ENCODE results near the gene EEFSEC. TPM values are rescaled to one million over a fixed set of nuclear protein-coding genes. Genes with fewer than 3 reads are reported as not detected.
A peak's percentile ranks its signal among the peaks of the same experiment; 100 is the strongest.

The EEFSEC gene
- total and polyA plus RNA-seq, 2 of the 4 experiments (the other 2 are of a cell fraction) = 4.5 to 9.3 TPM

- Histone ChIP-seq H3K23ac (ENCODE audit: low read depth, low read length) (no peak overlapping the region), H4K91ac (ENCODE audit: insufficient read depth, low read depth, low read length) (no peak overlapping the region), H3K9ac (ENCODE audit: low read depth, low read length) (no peak overlapping the region), H4K5ac (ENCODE audit: low read depth, low read length) (no peak overlapping the region), H3K36me3 (ENCODE audit: control insufficient read depth, insufficient read depth, low read length) (no peaks in the 10 kb centered on the region), H2BK15ac (ENCODE audit: low read depth, low read length) (no peak overlapping the region), H2AK5ac (ENCODE audit: low read depth, low read length) (no peak overlapping the region), H4K20me1 (ENCODE audit: insufficient read depth, low read length) (peaks cover 7% of the 10 kb centered on the region), H3K79me1 (ENCODE audit: low read depth in 1 of 2, low read length in 2 of 2) (peaks cover 3 to 9% of the 10 kb centered on the region in 2 experiments; a peak in 3 of 4 replicates), H2BK5ac (ENCODE audit: low read depth, low read length, poor library complexity, severe bottlenecking) (no peak overlapping the region), H3K4ac (ENCODE audit: low read depth, low read length) (no peak overlapping the region), H4K8ac (ENCODE audit: low read depth in 2 of 2, low read length in 2 of 2) (no peak overlapping the region), H3K4me2 (ENCODE audit: low read depth, low read length) (no peak overlapping the region), H2AFZ (replicated peaks; ENCODE audit: low read length, poor library complexity) (no peak overlapping the region), H3K4me3 (ENCODE audit: insufficient read depth, low read depth, low read length) (no peak overlapping the region), H3K4me1 (ENCODE audit: control insufficient read depth, insufficient read depth, low read length) (no peaks in the 10 kb centered on the region), H2AK9ac (replicated peaks; ENCODE audit: low read depth, low read length, poor library complexity) (peak overlapping the region; percentile 57), H3K14ac (replicated peaks; ENCODE audit: low read depth, low read length) (no peak overlapping the region), H2BK120ac (ENCODE audit: low read depth, low read length) (no peak overlapping the region), H3K27me3 (ENCODE audit: control insufficient read depth, insufficient read depth, low read length) (no peaks in the 10 kb centered on the region), H2BK20ac (ENCODE audit: low read depth, low read length) (no peak overlapping the region), H3K9me3 (ENCODE audit: control insufficient read depth, insufficient read depth, low read length) (no peaks in the 10 kb centered on the region), H3K27ac (ENCODE audit: insufficient read depth, low read length) (no peak overlapping the region), H3K18ac (ENCODE audit: low read depth, low read length) (no peak overlapping the region), H3K9me1 (ENCODE audit: insufficient read depth, low read length) (0 out of 2 replicates have a peak, but pooled peaks cover 9% of the 10 kb centered on the region), H3K56ac (ENCODE audit: extremely low read depth, insufficient read depth, low read length) (no peak overlapping the region)
- in situ Hi-C loops (cut with MboI; ENCODE audit: low sequenced_read_pairs) = no loop called here
- BruUV-seq (replicated peaks) = no TSS peak
- CTCF ChIA-PET = no interaction called here
- WGBS, 2 experiments (ENCODE audit: extremely low coverage in 2 of 2, insufficient read length in 1 of 2) = 71% methylated on average over 3 of the region's 3 CpGs; no CpG with 5 or more reads in 1 of the 2 experiments
- intact Hi-C loops (cut with micrococcal nuclease) = no loop called here
- no peak for ATAC-seq (ENCODE audit: low read depth)
- dilution Hi-C loops (cut with HindIII; ENCODE audit: low sequenced_read_pairs, unreplicated experiment) = no loop called here
- no peak for DNase-seq
- POLR2A ChIA-PET (ENCODE audit: unreplicated experiment) = no interaction called here
- TF ChIP-seq RAD21 (IDR thresholded peaks at IDR 0.05; ENCODE audit: low read length) (no peak), SMC3 (IDR thresholded peaks at IDR 0.05; ENCODE audit: low read depth, low read length) (no peak), MAFK (IDR thresholded peaks at IDR 0.05; ENCODE audit: low read depth, low read length) (no peak), BHLHE40 (IDR thresholded peaks at IDR 0.05; ENCODE audit: low read depth, low read length) (no peak), MXI1 (IDR thresholded peaks at IDR 0.05; ENCODE audit: borderline replicate concordance, low read depth, low read length) (no peak), NFE2L2 (IDR thresholded peaks at IDR 0.05; ENCODE audit: low read depth, low read length) (no peak), RFX5 (IDR thresholded peaks at IDR 0.05; ENCODE audit: low read depth, low read length) (no peak), MAZ (IDR thresholded peaks at IDR 0.05; ENCODE audit: borderline replicate concordance, low read depth, low read length) (no peak), FOS (IDR thresholded peaks at IDR 0.05; ENCODE audit: low read depth, low read length) (no peak), CEBPB (IDR thresholded peaks at IDR 0.05; ENCODE audit: low read depth, low read length) (no peak), CHD1 (IDR thresholded peaks at IDR 0.05; ENCODE audit: low read depth, low read length) (no peak), USF2 (IDR thresholded peaks at IDR 0.05; ENCODE audit: low read depth, low read length) (no peak), CTCF (conservative IDR thresholded peaks at IDR 0.05; ENCODE audit: low read depth, low read length) (no peak), POLR2A (IDR thresholded peaks at IDR 0.05; ENCODE audit: low read depth, low read length) (no peak), RCOR1 (IDR thresholded peaks at IDR 0.05; ENCODE audit: insufficient replicate concordance, low read length) (no peak)
Observed at GRCh38 chr3:128237348-128238183, 84.3 kb downstream of the EEFSEC start.
